HG02884 (cell line): Measurements from ENCODE around the gene MTAP.

Source experiments
- ATAC-seq: cut with Tn5 transposase; IDR thresholded peaks from one replicate; pipeline ENCODE4 v1.9.1; 2021; ENCODE audit warnings: mild to moderate bottlenecking, moderate library complexity; ENCODE audit not compliant: unreplicated experiment

MTAP gene

GRCh38 chr9:21802418-21803000, at the start of gene MTAP:
Gene MTAP, plus strand, starts transcription at chr9:21802636. Its CDS starts 113 bp downstream, at chr9:21802749.
- ATAC-seq = peak; percentile 89

- ATAC-seq = no peak
These were observed 48.9 kb upstream of the MTAP start for GRCh38 chr9:21753523-21753922.

- ATAC-seq = no peak
These were observed 47.7 kb upstream of the MTAP start for GRCh38 chr9:21754741-21755140.

GRCh38 chr9:21758540-21758939, 43.9 kb upstream of the MTAP start:
- no peak for ATAC-seq

- peak; percentile 96 for ATAC-seq
These were observed 41.0 kb upstream of the MTAP start for GRCh38 chr9:21761309-21761901.

GRCh38 chr9:21762064-21762463, 40.4 kb upstream of the MTAP start:
- no peak for ATAC-seq

GRCh38 chr9:21764846-21765245, 37.6 kb upstream of the MTAP start:
- ATAC-seq = no peak

GRCh38 chr9:21766096-21766495, 36.3 kb upstream of the MTAP start:
- ATAC-seq = no peak

GRCh38 chr9:21770871-21771560, 31.4 kb upstream of the MTAP start:
- no peak for ATAC-seq

GRCh38 chr9:21777701-21778100, 24.7 kb upstream of the MTAP start:
- ATAC-seq = no peak

GRCh38 chr9:21778304-21778703, 24.1 kb upstream of the MTAP start:
- ATAC-seq = no peak

GRCh38 chr9:21779397-21779796, 23.0 kb upstream of the MTAP start:
- ATAC-seq = no peak

- ATAC-seq = no peak
These were observed 20.8 kb upstream of the MTAP start for GRCh38 chr9:21781656-21782055.

GRCh38 chr9:21782205-21782604, 20.2 kb upstream of the MTAP start:
- ATAC-seq = no peak

GRCh38 chr9:21788752-21789151, 13.7 kb upstream of the MTAP start:
- ATAC-seq = no peak

GRCh38 chr9:21789541-21790037, 12.8 kb upstream of the MTAP start:
- peak; percentile 99 for ATAC-seq

GRCh38 chr9:21795483-21795882, 7.0 kb upstream of the MTAP start:
- no peak for ATAC-seq

GRCh38 chr9:21796768-21797167, 5.7 kb upstream of the MTAP start:
- ATAC-seq = no peak

- ATAC-seq = no peak
These were observed 1.3 kb upstream of the MTAP start for GRCh38 chr9:21800931-21801682.

- peak; percentile 4 for ATAC-seq
These were observed 586 bp upstream of the MTAP start for GRCh38 chr9:21801683-21802417.

GRCh38 chr9:21803649-21804048, 1.2 kb downstream of the MTAP start:
- ATAC-seq = no peak
